ENCODE measurements around the gene KCNA3. TPM values are rescaled to one million over a fixed set of nuclear protein-coding genes. Genes with fewer than 3 reads are reported as not detected.

The KCNA3 gene
- total and polyA plus RNA-seq, 2 of the 8 experiments (the other 6 are each of a cell fraction or from before 2014, with no cell fraction given), result 0.95 to 1.1 TPM

GRCh38 chr1:110718452-110718851 lies 43.7 kb upstream of the KCNA3 start:
- no peak for FAIRE-seq
- ChIA-PET CTCF (ENCODE audit: partially characterized antibody) (interaction anchor here (0.9 to 1.2 kb wide), 3 partner anchors 27 to 163 kb away, joined by 3 to 5 read pairs (median 3); no protein-coding TSS in a partner anchor), POLR2A (ENCODE audit: partially characterized antibody) (no interaction called here)

More at GRCh38 chr1:110718452-110718851, 43.7 kb upstream of the KCNA3 start:
- no peaks in the 10 kb centered on the region; a peak in 1 of 7 replicates for H3K4me1 ChIP-seq (replicated peaks in 1 of 4; ENCODE audit: control insufficient read depth in 3 of 4, insufficient read depth in 4 of 4, low read length in 3 of 4)
- no peak overlapping the region for H2BK20ac ChIP-seq (ENCODE audit: low read length)
- no peak overlapping the region for H3K23ac ChIP-seq (ENCODE audit: insufficient read length)
- DNase-seq (ENCODE audit: low read depth in 1 of 2, low spot score in 2 of 2), result no peak
- H2BK5ac ChIP-seq (ENCODE audit: low read depth, low read length), result no peak overlapping the region
- peaks cover 0 to 3% of the 10 kb centered on the region in 2 experiments for H4K20me1 ChIP-seq (replicated peaks in 1 of 2; ENCODE audit: control insufficient read depth in 1 of 2, insufficient read depth in 2 of 2, low read length in 2 of 2)
- WGBS, 2 experiments (ENCODE audit: extremely low coverage in 1 of 2, insufficient coverage in 1 of 2, insufficient read length in 1 of 2, insufficient replicate concordance in 2 of 2, low coverage in 1 of 2, low lambda C conversion rate in 2 of 2, missing lambda C conversion rate in 1 of 2), result 79% methylated on average over 6 of the region's 6 CpGs; no CpG with 5 or more reads in 1 of the 2 experiments
- H3K27ac ChIP-seq (ENCODE audit: low read depth, low read length), result no peak overlapping the region
- H3K36me3 ChIP-seq (ENCODE audit: control insufficient read depth in 2 of 4, insufficient read depth in 4 of 4, low read length in 3 of 4), result no peaks in the 10 kb centered on the region
- H2BK120ac ChIP-seq (replicated peaks; ENCODE audit: low read depth, low read length), result no peak overlapping the region
- H3K18ac ChIP-seq (ENCODE audit: extremely low read depth, low read length), result no peak overlapping the region
- no peak overlapping the region for H3K4me2 ChIP-seq (ENCODE audit: insufficient read depth in 1 of 2, low read depth in 2 of 2, low read length in 2 of 2)
- no peak overlapping the region for H3K9ac ChIP-seq (replicated peaks in 1 of 4; ENCODE audit: extremely low read depth in 1 of 4, low read depth in 3 of 4, low read length in 3 of 4)
- H3K56ac ChIP-seq (replicated peaks; ENCODE audit: insufficient read length, low read depth, low read length), result no peak overlapping the region
- no peaks in the 10 kb centered on the region for H3K79me1 ChIP-seq (ENCODE audit: low read depth, low read length)
- peaks cover 4% of the 10 kb centered on the region; the same call in 1 of the 2 replicates for H3K23me2 ChIP-seq (ENCODE audit: low read depth, low read length)
- no peak overlapping the region for H2BK15ac ChIP-seq (ENCODE audit: low read length)
- no peaks in the 10 kb centered on the region for H3K9me3 ChIP-seq (ENCODE audit: insufficient read depth in 2 of 2, low read depth in 1 of 2, low read length in 1 of 2)
- 0 out of 7 replicates have a peak, but pooled peaks cover 0 to 3% (median 0%) of the 10 kb centered on the region in 4 experiments for H3K27me3 ChIP-seq (replicated peaks in 1 of 4; ENCODE audit: control insufficient read depth in 3 of 4, extremely low read depth in 1 of 4, insufficient read depth in 3 of 4, low read length in 3 of 4)
- H4K5ac ChIP-seq (ENCODE audit: insufficient read length, low read depth, low read length), result no peak overlapping the region
- H2BK12ac ChIP-seq (ENCODE audit: low read depth, low read length), result no peak overlapping the region
- H2AK5ac ChIP-seq (ENCODE audit: low read depth, low read length), result no peak overlapping the region
- no peak overlapping the region for H4K91ac ChIP-seq (replicated peaks; ENCODE audit: insufficient read length, low read length)
- H4K8ac ChIP-seq (ENCODE audit: extremely low read depth, insufficient read depth, low read length), result no peak overlapping the region
- no peak overlapping the region for H3K4ac ChIP-seq (replicated peaks; ENCODE audit: insufficient read length, low read depth, low read length)
- TF ChIP-seq GTF2F1 (IDR thresholded peaks at IDR 0.05; ENCODE audit: borderline replicate concordance, low read depth, low read length) (no peak), JUND (IDR thresholded peaks at IDR 0.05; ENCODE audit: low read length) (no peak), KDM4A (IDR thresholded peaks at IDR 0.05; ENCODE audit: low read depth, low read length, severe bottlenecking) (no peak), POLR2A (IDR thresholded peaks at IDR 0.05; ENCODE audit: control extremely low read depth in 1 of 2, low read depth in 2 of 2, low read length in 2 of 2) (no peak), RNF2 (IDR thresholded peaks at IDR 0.05; ENCODE audit: borderline replicate concordance, low read depth, low read length, missing control alignments, poor library complexity, severe bottlenecking) (no peak), RFX5 (IDR thresholded peaks at IDR 0.05; ENCODE audit: borderline replicate concordance, low read depth, low read length) (no peak), HDAC6 (IDR thresholded peaks at IDR 0.05; ENCODE audit: low read depth, low read length) (no peak), KDM1A (IDR thresholded peaks at IDR 0.05; ENCODE audit: borderline replicate concordance, low read length) (no peak), ATF2 (IDR thresholded peaks at IDR 0.05; ENCODE audit: low read length) (no peak)
- no peaks in the 10 kb centered on the region for H3K79me2 ChIP-seq (ENCODE audit: control insufficient read depth in 1 of 2, insufficient read depth in 2 of 2, low read length in 2 of 2)
- no peak overlapping the region for H3K4me3 ChIP-seq (ENCODE audit: extremely low read depth in 1 of 4, insufficient read depth in 2 of 4, low read depth in 3 of 4, low read length in 4 of 4)
- H3K14ac ChIP-seq (ENCODE audit: insufficient read length), result no peak overlapping the region
- H2AFZ ChIP-seq (ENCODE audit: low read length), result no peak overlapping the region
